Activated CD8-positive, alpha-beta memory T cell treated with anti-CD3 and anti-CD28 coated beads, Interleukin-2, amount 50 U/mL, for 24 hours (primary cell): Measurements from ENCODE around the gene USP13.
"Not testable (repeated sequence)": the region's sequence is repeated elsewhere in the genome, so short reads cannot be mapped to it uniquely, and the experiment has no call there.

Experiments
- DNase-seq: peaks from one replicate; pipeline ENCODE4 v3.0.0-alpha.2; 2020; ENCODE audit errors: extremely low read depth

USP13 gene

GRCh38 chr3:179658606-179659005 lies 5.8 kb downstream of the USP13 start:
- DNase-seq = no peak

GRCh38 chr3:179660872-179661271 lies 8.0 kb downstream of the USP13 start:
- DNase-seq = no peak

- DNase-seq = no peak
Measured at GRCh38 chr3:179661777-179662176, 8.9 kb downstream of the USP13 start.

- no peak for DNase-seq
Measured at GRCh38 chr3:179663093-179663492, 10.3 kb downstream of the USP13 start.

GRCh38 chr3:179666030-179666429 lies 13.2 kb downstream of the USP13 start:
- no peak for DNase-seq

- no peak for DNase-seq
Measured at GRCh38 chr3:179666436-179667035, 13.7 kb downstream of the USP13 start.

GRCh38 chr3:179668429-179668828 lies 15.6 kb downstream of the USP13 start:
- DNase-seq = no peak

GRCh38 chr3:179670311-179670710 lies 17.5 kb downstream of the USP13 start:
- DNase-seq = no peak

GRCh38 chr3:179671309-179671708 lies 18.5 kb downstream of the USP13 start:
- DNase-seq = no peak

- no peak for DNase-seq
Measured at GRCh38 chr3:179671747-179672242, 19.0 kb downstream of the USP13 start.

GRCh38 chr3:179672918-179673317 lies 20.1 kb downstream of the USP13 start:
- DNase-seq = no peak

- DNase-seq = no peak
Measured at GRCh38 chr3:179673523-179673922, 20.7 kb downstream of the USP13 start.

- no peak for DNase-seq
Measured at GRCh38 chr3:179676081-179676480, 23.2 kb downstream of the USP13 start.

GRCh38 chr3:179677884-179678283 lies 25.0 kb downstream of the USP13 start:
- DNase-seq = no peak

GRCh38 chr3:179681492-179682263 lies 28.8 kb downstream of the USP13 start:
- no peak for DNase-seq

GRCh38 chr3:179682426-179683080 lies 29.7 kb downstream of the USP13 start:
- DNase-seq = no peak

GRCh38 chr3:179683286-179683685 lies 30.4 kb downstream of the USP13 start:
- not testable (repeated sequence) for DNase-seq

- DNase-seq = no peak
Measured at GRCh38 chr3:179687967-179688535, 35.2 kb downstream of the USP13 start.

- DNase-seq = no peak
Measured at GRCh38 chr3:179688850-179689249, 36.0 kb downstream of the USP13 start.

- DNase-seq = no peak
Measured at GRCh38 chr3:179694731-179695130, 41.9 kb downstream of the USP13 start.

GRCh38 chr3:179695672-179696313 lies 43.0 kb downstream of the USP13 start:
- no peak for DNase-seq

- DNase-seq = no peak
Measured at GRCh38 chr3:179697736-179698332, 45.0 kb downstream of the USP13 start.
